HuH-7 (cell line): ENCODE measurements around the gene PPFIBP2.

Experiments used
- DNase-seq: peaks from one replicate; pipeline ENCODE4 v3.0.0; 2011; ENCODE audit warnings: low spot score

Gene PPFIBP2

DNA sequence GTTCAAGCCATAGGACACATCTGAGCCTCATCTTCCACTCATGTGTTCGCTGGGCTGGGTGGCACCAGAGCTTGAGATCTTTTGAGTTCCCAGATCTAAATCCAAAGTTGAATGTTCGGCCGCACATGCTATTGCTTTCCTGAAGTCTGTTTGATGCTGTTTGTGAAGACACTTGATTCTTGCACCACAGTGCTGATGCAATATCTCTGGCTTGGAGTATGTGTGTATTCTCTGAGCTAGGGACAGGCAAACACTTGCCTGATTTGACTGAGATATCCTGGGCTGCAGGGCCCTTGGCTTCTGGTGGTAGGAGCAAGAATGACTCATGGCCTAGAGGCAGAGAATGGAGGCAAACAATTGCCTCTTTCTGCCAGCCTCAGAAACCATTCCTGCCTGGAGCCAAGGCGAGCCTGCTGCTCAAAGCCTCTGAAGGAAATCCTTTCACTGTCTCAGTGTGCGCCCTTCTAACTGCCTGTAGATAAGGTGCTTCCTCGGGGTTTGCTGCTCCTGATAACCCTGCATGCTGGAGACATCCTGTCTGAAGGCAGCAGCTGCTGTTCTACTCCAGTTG lies 86.5 kb downstream of the PPFIBP2 start:
- DNase-seq, result peak; percentile 53

DNA sequence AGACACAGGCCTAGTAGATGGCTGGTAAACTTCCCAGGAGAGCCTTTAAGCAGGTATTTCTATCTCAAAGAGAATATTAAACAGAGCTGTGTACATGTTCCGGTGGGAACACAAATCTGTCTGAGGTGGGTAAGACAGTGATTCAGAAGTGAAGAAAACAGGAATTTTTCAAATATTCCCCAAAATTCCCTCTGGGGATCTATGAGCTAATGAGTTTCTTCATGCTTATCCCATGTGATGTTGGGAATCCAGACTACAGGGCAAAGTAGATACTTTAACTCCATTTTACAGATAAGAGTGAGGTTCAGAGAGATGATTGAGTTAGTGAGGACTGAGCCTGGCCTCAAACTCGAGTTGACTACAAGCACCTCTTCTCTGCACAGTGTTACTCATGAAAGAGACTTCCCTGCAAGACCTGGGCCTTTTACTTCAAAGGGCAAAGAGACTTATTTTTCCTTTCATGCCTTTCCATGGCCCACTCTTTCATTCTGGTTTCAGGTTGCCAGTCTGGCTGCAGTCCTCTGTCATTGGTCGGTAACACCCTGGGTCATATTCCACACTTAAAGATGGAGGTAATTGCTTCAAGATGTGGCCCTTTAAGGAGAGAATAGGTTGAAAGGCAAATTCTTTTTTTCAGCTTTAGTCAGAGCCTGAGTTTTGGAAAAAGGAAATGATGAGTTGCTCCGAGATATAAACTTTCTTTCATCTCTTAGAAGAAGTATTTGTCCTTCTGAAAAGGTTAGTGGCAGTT lies 89.4 kb downstream of the PPFIBP2 start:
- DNase-seq, result no peak

DNA sequence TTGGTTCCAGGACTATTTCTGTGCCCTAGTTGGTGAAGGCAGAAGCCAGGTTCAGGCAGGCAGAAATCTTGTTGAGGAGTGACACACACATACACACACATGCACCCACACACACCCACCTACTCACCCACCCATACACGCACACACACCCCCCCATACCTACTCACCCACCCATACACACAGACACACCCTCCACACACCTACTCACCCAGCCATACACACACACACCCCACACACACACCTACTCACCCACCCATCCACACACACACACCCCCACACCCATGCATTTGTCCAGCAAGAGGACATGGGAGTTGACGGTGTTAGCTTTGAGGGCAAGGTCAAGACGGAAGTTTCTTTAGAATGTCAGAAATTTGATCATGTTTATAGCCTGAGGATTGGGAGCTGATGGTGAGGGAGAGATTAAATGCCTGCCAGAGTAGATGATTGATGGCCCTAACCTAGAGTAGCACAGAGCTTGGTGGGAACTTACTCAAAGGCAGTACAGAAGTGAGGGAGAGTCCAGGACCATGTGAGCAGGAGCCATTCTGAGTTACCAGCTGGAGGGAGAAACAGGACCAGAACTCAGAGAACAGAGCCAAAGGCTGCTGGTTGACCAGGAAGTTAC lies 90.6 kb downstream of the PPFIBP2 start:
- DNase-seq, result no peak

DNA sequence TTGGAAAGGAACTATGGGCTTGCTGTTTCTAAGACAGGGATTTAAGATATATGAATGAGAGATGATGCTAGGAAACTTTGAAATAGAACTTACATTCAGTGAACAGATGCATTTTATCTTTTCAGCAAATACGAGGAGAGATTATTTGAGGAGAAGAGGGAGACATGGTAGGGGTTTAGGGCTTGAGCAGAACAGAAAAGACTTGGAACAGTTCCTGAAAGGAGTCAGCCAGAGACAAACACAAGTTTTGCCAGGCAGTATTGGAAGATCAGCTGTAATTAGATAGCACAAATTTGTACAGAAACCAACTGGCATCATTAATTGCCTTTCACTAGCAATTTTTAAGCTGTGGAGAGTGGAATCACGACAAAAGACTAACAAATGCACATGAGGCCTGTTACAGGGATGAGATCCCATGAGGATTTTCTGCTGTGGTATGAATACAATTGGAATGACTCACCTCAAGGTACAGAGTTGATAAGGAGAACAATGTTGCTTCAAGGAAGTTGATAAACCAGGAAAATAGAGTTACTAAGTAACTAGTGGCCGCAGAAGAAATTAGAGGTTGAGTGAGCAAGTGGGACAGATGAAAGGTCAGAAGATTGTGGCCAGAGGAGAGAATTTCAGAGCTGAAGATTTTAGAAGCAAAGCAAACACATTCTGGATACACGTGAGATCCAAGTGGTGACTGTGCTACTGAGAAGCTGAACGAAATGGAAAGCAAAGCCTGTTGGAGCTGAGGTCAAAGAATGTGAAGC lies 91.6 kb downstream of the PPFIBP2 start:
- DNase-seq, result peak; percentile 27

DNA sequence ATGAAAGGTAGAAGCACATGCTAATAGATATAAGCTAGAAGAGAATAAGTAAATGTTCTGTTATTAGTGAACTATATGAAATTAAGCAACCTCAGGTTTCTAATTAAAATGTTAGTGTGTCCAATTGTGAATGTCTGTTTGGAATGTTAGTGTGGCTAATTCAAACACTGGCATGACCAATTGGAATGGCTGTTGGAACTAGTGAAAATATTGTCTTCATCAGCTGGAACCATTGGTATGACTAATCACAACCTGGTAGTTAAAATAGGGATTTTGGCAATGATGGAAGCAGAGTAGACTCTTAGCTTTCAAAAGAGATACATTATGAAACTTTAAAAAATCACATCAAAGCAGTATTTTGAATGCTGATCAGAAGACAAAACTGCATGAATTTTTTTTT lies 92.7 kb downstream of the PPFIBP2 start:
- no peak for DNase-seq

DNA sequence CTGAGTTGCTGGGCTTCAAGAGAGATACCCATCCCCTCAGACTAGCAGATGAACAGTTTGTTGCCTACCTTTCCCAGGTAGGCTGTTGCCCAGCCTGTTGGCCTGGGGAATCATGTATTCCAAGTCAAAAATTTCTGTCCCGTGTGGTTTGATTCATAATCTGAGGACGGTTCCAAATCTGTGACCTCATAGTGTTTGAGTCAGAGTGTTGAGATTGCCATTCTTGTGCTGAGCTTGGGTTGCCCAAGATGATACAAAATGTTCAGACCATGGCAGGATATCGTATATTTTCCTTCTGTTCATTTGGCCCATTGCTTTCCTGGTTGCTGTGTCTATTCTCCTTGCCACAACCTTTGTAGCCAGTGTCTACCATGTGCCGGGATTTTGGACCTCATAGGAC lies 95.2 kb downstream of the PPFIBP2 start:
- no peak for DNase-seq

DNA sequence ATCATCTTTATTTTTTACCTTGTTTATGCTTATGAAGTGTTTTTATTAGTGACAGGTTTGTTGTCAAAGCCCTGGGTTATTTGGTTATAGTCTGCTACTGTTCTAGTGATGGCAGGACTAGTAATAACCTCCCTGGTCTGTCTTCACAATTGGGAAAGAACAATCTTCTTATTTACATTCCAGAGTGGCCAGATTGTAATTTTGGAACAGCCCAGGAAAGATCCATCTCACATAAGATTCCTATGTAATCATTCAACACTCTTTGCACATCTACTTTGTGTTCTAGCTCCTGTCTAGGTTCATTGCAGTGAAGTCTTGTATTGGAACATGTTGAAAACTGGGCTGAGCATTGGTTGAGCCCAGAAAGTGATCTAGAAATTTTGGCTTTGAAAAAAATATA lies 95.7 kb downstream of the PPFIBP2 start:
- DNase-seq, result no peak

DNA sequence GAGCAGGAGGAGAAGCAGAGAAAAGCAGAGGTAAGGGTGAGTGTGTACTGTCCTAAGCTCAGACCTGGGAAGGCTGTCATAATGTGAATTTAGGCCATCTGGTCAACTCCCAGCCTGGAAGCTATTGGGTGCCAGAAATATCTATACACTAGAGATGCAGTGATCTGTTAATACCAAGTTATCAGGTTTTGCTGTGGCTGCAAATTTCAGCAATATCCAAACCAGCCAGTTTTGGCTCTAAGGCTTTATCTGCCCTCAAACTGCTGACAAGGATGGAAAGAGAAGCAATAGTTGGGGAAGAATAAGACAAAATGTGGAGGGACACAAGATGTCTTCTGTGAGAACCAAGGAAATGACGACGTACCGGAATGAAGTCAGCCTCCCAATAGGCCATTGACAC lies 96.6 kb downstream of the PPFIBP2 start:
- no peak for DNase-seq

DNA sequence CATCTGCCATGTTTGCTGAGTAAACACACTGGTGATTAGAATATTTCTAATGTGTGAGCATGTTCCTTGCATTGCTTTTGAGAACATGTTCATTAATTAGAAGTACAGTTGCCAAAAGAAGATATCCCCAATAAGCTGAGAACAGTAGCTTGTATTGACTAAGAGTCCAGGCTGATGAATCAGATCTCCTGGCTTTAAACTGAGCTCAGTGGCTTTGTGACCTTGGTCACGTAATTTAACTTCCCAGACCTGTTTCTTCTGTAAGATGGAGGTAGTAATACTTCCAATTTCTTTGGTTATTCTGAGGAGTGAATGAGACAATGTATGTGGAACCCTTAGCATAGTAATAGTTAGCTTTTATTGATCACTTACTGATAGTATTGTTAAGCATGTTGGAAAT lies 97.6 kb downstream of the PPFIBP2 start:
- DNase-seq, result no peak

DNA sequence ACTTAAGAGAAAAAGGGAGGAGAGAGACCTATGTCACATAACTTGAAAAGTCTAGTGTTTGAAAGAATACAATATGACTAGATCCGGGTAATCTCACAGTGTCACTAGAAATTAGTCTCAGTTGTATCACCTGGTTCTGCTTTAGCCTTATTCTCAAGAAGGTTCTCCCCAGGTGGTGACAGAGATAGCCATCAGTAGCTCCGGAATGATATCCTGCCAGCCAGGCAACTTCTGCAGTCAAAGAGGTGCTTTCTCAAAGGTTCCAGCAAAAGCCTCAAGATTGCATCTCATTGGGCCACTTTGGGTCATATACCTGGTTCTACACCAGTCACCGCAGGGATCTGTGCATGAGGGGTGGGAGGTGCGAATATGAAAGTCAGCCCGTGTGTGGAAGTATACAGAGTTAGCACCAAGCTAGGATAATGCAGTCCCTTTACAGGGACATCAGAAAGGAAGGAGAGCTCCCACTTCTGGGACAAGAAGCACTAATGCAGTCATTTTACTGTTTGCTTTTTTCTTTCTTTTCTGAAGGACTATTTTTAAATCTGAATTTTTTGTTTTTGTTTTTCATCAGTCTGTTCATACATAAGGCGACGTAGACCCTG lies 98.4 kb downstream of the PPFIBP2 start:
- no peak for DNase-seq

DNA sequence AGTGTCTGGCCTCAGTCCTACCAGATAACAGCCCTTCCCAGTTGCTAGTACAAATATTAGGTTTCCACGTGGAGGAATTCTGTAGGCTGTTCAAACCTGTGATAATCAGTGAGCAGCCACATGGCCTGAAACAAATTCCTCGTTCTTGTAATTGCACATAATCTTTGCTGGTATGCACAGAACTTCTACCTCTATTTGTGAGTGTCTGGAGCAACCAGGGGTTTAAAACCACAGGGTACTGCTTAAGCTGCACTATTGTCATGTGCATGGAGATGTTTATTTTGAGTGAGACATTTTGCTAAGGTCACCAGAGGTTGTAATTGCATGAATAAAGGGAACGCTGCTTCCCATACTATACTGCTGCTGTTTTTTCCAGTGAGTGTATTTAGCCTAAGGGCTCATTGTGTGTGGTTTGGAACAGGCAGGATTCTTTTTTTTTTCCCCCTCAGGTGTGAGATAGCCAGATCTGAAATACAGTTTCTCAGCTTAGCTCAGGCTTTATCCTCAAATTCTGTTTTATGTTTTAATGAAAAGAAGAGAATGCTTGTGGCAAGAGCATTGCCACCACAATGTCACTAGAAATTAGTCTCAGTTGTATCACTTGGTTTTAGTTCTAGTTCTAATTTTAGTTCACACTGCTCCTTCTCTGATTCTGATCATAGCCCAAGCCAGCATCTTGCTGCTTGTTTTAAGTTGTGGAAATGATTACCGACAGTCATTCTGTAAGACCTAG lies 99.0 kb downstream of the PPFIBP2 start:
- peak; percentile 58 for DNase-seq

DNA sequence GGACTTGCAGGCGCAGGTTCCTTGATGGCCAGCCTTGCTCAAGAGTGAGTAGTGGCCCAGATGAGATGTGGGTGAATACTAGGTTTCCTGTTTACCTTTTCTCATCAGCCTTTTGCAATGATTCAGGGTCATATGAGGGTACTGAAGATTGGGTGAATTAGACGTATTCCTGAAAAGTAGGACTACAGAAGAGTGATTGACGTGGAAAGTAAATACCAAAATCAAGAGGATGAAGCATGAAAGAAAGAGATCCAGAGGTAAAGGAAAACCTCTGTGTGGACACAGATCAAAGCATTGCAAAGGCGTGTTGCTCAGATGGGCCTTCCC lies 99.6 kb downstream of the PPFIBP2 start:
- DNase-seq, result peak; percentile 39

DNA sequence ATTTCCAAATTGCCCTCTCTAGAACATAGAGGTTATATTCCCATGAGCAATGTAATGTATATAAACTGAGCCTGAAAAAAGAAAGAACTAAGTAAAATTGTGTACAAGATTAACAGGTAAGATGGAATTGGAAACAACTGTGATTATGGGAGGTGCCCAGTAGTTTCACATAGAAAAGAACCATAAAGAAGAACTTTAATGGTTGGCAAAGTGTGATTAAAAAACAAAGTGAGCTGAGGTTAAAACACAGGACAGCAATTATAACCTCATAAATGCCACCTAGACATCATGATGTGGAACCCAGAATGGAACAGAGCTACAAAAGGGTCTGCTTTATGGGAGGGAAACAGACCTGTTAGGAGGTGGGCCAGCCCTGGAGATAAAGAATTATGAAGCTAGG lies 100.9 kb downstream of the PPFIBP2 start:
- DNase-seq, result no peak

DNA sequence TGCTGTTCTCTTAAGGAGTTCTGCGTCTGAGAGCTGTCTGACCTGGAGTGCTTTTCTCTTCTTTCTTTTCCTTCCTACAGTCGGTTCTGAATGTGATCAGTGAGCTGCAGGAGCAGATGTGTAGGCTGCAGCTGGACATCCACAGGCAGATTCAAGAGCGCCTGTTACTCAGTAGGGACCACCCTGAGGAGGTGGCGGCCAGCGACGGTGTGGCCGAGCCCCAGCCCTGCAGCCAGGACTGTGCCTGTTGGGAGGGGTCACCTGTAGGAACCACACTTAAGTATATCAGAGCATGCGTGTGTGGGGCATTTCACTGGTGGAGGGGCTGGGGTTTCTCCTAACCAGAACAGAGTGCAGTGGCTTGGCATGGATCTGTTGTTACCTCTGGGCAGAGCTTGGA lies 103.2 kb downstream of the PPFIBP2 start:
- DNase-seq, result no peak

DNA sequence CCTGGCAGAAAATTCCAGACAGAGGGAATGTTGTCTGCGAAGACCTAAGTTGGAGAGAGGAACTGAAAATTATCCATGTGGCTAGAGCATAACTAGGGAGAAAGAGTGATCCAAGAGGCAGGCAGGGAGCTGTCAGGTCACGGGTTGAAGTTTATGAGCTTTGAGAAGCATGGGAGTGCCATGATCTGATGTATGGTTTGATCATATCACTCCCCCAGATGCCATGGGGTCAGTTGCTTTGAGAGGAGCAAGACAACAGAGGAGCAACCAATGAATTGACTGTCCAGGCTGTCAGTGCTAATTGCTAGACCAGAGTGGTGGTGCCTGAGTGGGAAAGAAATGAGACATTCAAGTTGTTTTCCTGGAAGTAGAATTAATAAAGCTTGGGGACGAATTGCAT lies 105.5 kb downstream of the PPFIBP2 start:
- no peak for DNase-seq

DNA sequence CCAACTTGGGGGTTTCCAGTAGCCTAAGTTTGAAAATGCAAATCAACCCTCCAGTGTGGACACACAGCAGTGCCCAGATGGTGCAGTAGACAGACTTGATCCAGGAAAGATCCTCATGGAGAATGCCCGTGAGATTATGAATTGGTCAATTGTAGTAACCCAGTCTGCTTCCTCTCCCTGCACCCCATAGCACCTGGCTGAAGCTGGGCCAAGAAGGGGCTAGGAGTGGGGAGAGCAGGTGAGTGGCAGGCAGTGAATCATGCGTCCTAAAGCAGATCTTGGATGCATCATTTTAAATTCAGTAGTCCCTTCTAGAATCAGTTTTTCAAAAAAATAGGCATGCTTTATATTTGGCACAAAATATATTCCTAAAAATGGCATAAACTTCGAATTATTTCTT lies 107.3 kb downstream of the PPFIBP2 start:
- no peak for DNase-seq

DNA sequence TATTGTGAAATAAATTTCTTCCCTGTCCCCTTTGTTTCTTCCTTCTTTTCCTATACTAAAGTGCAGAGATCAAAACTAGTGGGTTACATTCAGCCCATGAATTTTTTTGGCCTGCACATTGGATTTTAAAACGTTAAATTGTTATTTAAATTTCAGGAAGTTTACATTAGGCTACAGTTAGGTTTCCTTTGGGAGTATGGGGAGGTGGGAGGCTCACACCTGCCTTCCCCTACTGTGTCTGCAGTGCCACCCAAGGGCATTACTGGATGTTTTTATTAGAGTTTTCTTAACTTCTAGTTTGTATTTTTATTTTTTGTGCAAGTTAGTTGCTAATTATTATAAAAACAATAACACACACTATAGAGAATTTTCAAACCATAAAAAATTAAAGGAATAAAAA lies 107.8 kb downstream of the PPFIBP2 start:
- no peak for DNase-seq

DNA sequence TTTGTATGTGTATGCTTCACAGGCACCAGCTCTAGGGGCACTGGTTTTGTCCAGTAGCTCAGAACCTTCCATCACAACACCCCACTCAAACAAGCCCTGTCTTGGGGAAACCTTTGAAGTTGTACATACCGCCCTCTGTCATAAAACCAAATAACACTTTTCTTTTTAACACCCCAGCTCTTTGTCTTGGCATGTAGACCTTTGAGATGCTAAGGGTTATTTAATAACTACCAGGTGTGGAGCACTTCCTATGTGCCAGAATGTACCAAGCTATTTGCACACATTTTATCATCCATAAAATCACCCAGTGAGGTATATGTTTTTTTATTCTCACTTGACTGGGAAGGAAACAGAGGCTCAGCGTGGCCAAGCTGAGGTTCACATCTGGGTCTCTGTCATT lies 108.9 kb downstream of the PPFIBP2 start:
- no peak for DNase-seq

DNA sequence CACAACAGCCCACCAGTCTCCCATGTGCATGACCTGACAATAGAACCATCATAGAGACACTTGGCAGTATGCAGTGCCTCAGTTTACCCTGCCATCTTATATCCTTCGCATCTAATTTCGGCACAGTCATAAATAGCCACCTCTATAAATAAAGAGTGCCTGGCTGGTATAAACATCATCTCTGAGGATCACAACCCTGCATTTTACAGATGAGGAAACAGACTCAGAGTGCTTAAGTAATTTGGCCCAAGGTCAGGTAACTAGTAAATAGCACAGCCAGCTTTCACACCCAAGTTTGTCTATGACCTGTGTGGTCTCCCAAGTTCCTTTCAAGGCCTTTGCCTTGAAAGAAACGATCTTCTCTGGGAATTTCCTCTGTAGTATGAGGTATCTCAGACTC lies 114.9 kb downstream of the PPFIBP2 start:
- no peak for DNase-seq

DNA sequence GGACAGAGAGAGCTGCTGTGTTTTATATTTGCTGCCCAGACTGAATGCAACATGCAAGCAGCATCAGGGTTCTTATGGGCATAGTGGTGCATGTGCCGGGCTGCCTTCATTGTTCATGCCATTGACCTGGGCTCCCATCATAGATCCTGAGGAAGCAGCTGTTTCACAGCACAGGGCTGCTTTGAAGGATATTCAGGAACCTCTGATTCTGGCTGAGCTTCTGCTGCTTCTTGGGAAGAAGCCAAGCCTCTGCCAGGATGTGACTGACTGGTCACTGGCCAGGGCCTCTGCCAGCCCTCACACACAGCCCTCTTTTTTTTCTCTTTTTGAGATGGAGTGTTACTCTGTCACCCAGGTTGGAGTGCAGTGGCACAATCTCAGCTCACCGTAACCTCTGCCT lies 116.2 kb downstream of the PPFIBP2 start:
- no peak for DNase-seq

DNA sequence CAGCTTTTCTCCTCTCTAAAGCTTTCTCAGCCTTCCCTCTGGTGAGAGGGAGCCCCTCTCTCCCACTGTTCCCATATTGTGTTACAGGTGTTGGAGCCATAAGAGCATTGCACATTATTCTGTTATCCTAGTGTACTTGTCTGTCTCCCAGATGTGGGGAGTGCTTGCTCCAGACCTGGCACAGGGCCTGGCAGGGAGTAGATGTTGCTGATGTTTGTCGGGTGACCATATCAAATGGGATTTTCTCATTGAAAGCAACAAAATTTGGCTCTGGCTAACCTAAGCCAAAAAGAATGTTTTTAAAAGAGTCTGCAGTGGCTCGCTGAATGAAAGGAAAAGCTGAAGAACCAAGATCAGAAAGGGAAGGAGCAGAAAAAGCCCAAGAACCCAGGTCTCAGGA lies 118.4 kb downstream of the PPFIBP2 start:
- DNase-seq, result no peak

DNA sequence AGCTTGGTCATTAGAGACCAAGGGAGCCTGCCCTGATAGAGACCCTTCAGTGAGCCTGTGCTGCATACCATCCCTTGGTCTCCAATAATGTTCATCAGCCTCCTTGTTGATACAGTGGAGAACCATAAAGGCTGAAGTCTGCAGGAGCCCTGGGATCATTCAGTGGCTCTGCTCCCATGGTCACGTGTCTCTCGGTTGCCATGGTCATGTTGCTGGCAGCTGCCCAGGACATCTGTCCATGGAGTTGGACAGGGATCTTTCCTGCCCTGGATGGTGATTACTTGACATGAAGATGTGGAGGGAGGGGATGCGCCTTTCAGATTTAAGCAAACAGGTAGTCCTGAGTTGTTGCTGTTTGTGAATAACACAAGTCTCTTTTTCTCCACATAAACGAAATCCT lies 121.3 kb downstream of the PPFIBP2 start:
- no peak for DNase-seq
